Liver (tissue), 9 donors: ENCODE results near the gene ADAM10. TPM values are rescaled to one million over a fixed set of nuclear protein-coding genes. Genes with fewer than 3 reads are reported as not detected.

Source experiments
- DNase-seq: peaks from one replicate; pipeline ENCODE4 v3.0.0-alpha.2; 2017; ENCODE audit warnings: low spot score
- H3K27ac ChIP-seq, 2 donors: one replicate each; pipeline ENCODE4 v1.7.0; 2013; ENCODE audit warnings: inconsistent platforms in 2 of 2, low read length in 2 of 2, control low read depth in 1 of 2, low read depth in 1 of 2, mild to moderate bottlenecking in 1 of 2
- H3K27me3 ChIP-seq, 4 donors: one replicate each; pipeline versions ENCODE4 v1.6.1 to v1.7.0; 2013; ENCODE audit warnings: low read length in 3 of 4, inconsistent platforms in 1 of 4, mild to moderate bottlenecking in 1 of 4, moderate library complexity in 1 of 4; ENCODE audit not compliant: control insufficient read depth in 4 of 4, insufficient read depth in 4 of 4
- H3K36me3 ChIP-seq, 4 donors: one replicate each; pipeline versions ENCODE4 v1.6.1 to v1.7.0; 2013; ENCODE audit warnings: low read length in 3 of 4, mild to moderate bottlenecking in 3 of 4, low read depth in 1 of 4, moderate library complexity in 1 of 4; ENCODE audit not compliant: control insufficient read depth in 4 of 4, insufficient read depth in 3 of 4
- H3K4me1 ChIP-seq, 4 donors: one replicate each; pipeline versions ENCODE4 v1.6.1 to v1.7.0; 2013; ENCODE audit warnings: low read length in 3 of 4, mild to moderate bottlenecking in 3 of 4, moderate library complexity in 1 of 4; ENCODE audit not compliant: control insufficient read depth in 4 of 4, insufficient read depth in 4 of 4
- H3K4me3 ChIP-seq, 3 donors: one replicate each; pipeline versions ENCODE4 v1.6.1 to v1.7.0; 2013; ENCODE audit warnings: low read length in 3 of 3, control low read depth in 1 of 3, low read depth in 1 of 3, mild to moderate bottlenecking in 1 of 3
- H3K9ac ChIP-seq, 2 donors: one replicate each; pipeline ENCODE4 v1.7.0; 2013; ENCODE audit warnings: low read length in 2 of 2, mild to moderate bottlenecking in 2 of 2, moderate library complexity in 2 of 2, control low read depth in 1 of 2, low read depth in 1 of 2
- H3K9me3 ChIP-seq, 4 donors: one replicate each; pipeline versions ENCODE4 v1.6.1 to v1.7.0; 2013; ENCODE audit warnings: low read length in 3 of 4; ENCODE audit not compliant: control insufficient read depth in 4 of 4
- EGR1 ChIP-seq, 2 donors: IDR thresholded peaks; 2 replicates each; pipeline ENCODE4 v1.6.1; 2016 to 2018; ENCODE audit warnings: antibody characterized with exemption in 2 of 2, low read depth in 2 of 2
- FOXA2 ChIP-seq: IDR thresholded peaks from 2 replicates; pipeline ENCODE4 v1.6.1; 2016; ENCODE audit warnings: antibody characterized with exemption
- GABPA ChIP-seq, 2 donors: IDR thresholded peaks in 1 of 2; conservative IDR thresholded peaks in 1 of 2; 2 replicates each; pipeline ENCODE4 v1.6.1; 2016; ENCODE audit warnings: antibody characterized with exemption in 2 of 2, mild to moderate bottlenecking in 1 of 2, moderate library complexity in 1 of 2
- HNF4A ChIP-seq, 2 donors: conservative IDR thresholded peaks; 2 replicates each; pipeline ENCODE4 v1.6.1; 2016; ENCODE audit warnings: antibody characterized with exemption in 2 of 2, mild to moderate bottlenecking in 2 of 2
- HNF4G ChIP-seq: IDR thresholded peaks from 2 replicates; pipeline ENCODE4 v1.6.1; 2016; ENCODE audit warnings: antibody characterized with exemption
- JUND ChIP-seq, 2 donors: IDR thresholded peaks; 2 replicates each; pipeline ENCODE4 v1.6.1; 2016; ENCODE audit warnings: antibody characterized with exemption in 2 of 2
- RAD21 ChIP-seq, 2 donors: IDR thresholded peaks; 2 replicates each; pipeline ENCODE4 v1.6.1; 2016; ENCODE audit warnings: antibody characterized with exemption in 2 of 2, mild to moderate bottlenecking in 2 of 2
- RXRA ChIP-seq, 2 donors: IDR thresholded peaks; 2 replicates each; pipeline ENCODE4 v1.6.1; 2017 to 2018; ENCODE audit warnings: antibody characterized with exemption in 2 of 2, mild to moderate bottlenecking in 1 of 2
- SP1 ChIP-seq: IDR thresholded peaks from 2 replicates; pipeline ENCODE4 v1.6.1; 2018; ENCODE audit warnings: antibody characterized with exemption, mild to moderate bottlenecking
- YY1 ChIP-seq: IDR thresholded peaks from 2 replicates; pipeline ENCODE4 v1.6.1; 2016; ENCODE audit warnings: antibody characterized with exemption, mild to moderate bottlenecking
- WGBS: extraction: QIAGEN DNeasy Blood & Tissue Kit; methylation state at CpG from one replicate; pipeline ENCODE4 v1.1.7; 2013; 5-methylcytosine and 5-hydroxymethylcytosine counted together
- polyA plus RNA-seq, 2 donors: library from polyadenylated mRNA; stranded (reverse) in 1 of 2; unstranded in 1 of 2; fragments of 200-250 nt in 1 of 2; fragments of >200 nt in 1 of 2; fragmentation: Nextera tagmentation in 1 of 2; extraction: Ambion mirVana in 1 of 2; gene quantifications; one replicate each; pipeline versions ENCODE4 v1.2.1 to v1.2.3, GENCODE V29; 2013 to 2015
- total RNA-seq, 2 donors: library from RNA; depleted of rRNA; stranded (reverse); fragments of >200 nt; gene quantifications; one replicate each; pipeline ENCODE4 v1.2.3, GENCODE V29; 2014
- TF ChIP-seq, protein P1 (sequence below): IDR thresholded peaks from 2 replicates; pipeline ENCODE4 v1.6.1; 2016; ENCODE audit warnings: antibody characterized with exemption
- TF ChIP-seq, protein P2 (sequence below): IDR thresholded peaks from 2 replicates; pipeline ENCODE4 v1.6.1; 2016; ENCODE audit warnings: antibody characterized with exemption, mild to moderate bottlenecking
- TF ChIP-seq, protein P3 (sequence below): IDR thresholded peaks from 2 replicates; pipeline ENCODE4 v1.6.1; 2016; ENCODE audit warnings: antibody characterized with exemption
- TF ChIP-seq, protein P4 (sequence below): fragments of 150-350 bp; IDR thresholded peaks from 2 replicates; pipeline ENCODE4 v1.5.1; 2017; ENCODE audit warnings: improper control_type of control experiment, low read depth, low read length; ENCODE audit not compliant: missing input control
- donor health status: healthy.
- donor health status: healthy.
- donor health status: healthy.
- donor health status: healthy.
- donor health status: healthy.

The ADAM10 gene
- total and polyA plus RNA-seq, 4 donors = 12.6 to 55.6 (median 34.6) TPM

DNA sequence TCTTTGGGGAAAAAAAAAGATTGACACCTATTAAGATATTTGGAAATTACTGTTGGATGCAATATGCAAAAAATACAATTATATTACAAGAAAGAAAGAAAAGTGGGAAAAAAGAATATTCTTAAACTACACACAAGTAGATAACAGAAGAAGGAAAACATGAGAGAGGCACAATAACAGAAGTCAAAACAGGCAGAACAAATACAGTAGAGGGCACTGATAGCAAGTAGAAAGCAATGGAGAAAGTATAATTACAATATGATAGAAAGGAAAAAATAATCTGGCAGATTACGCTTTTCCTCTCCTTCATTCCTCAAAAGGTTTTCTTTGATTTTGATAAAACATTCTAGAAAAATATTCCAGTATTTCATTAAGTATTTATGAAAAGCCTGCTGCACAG lies 72.1 kb downstream of the ADAM10 start:
- Histone ChIP-seq H3K27ac (no peak overlapping the region), H3K4me1 (no peaks in the 10 kb centered on the region), H3K9ac (no peak overlapping the region), H3K4me3 (no peak overlapping the region), H3K27me3 (no peaks in the 10 kb centered on the region), H3K36me3 (peaks cover 0 to 3% (median under 1%) of the 10 kb centered on the region in 4 donors), H3K9me3 (no peaks in the 10 kb centered on the region)
- DNase-seq = no peak
- WGBS = 81% methylated on average over 1 of the region's 1 CpG
- peak; percentile 42 to 59 for TF ChIP-seq RAD21 (IDR thresholded peaks at IDR 0.05)
- TF ChIP-seq GABPA (IDR thresholded peaks at IDR 0.05 in 1 of 2, conservative IDR thresholded peaks at IDR 0.05 in 1 of 2) = no peak

DNA sequence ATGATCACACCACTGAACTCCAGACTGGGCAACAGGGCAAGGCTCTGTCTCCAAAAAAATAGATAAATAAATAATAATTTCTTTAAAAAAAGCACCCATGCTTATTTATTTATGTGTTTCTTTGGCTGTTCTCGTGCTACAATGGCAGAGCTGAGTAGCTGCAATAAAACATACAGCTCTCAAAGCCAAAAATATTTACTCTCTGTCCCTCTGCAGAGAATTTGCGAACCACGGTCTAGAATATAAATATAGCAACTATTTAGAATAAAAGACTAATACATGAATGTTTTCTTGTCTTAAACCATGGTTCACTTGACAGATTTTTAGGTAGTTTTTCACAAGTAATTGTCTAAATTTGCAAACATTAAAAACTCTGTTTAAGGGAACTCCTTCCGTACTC lies 72.7 kb downstream of the ADAM10 start:
- Histone ChIP-seq H3K9ac (no peak overlapping the region), H3K27ac (no peak overlapping the region), H3K36me3 (peaks cover 0 to 3% (median under 1%) of the 10 kb centered on the region in 4 donors), H3K9me3 (no peaks in the 10 kb centered on the region), H3K4me3 (no peak overlapping the region), H3K4me1 (no peaks in the 10 kb centered on the region), H3K27me3 (no peaks in the 10 kb centered on the region)
- TF ChIP-seq, protein P1, sequence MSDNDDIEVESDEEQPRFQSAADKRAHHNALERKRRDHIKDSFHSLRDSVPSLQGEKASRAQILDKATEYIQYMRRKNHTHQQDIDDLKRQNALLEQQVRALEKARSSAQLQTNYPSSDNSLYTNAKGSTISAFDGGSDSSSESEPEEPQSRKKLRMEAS = no peak
- TF ChIP-seq HNF4G (no peak), HNF4A (conservative IDR thresholded peaks at IDR 0.05) (no peak), GABPA (IDR thresholded peaks at IDR 0.05 in 1 of 2, conservative IDR thresholded peaks at IDR 0.05 in 1 of 2) (no peak), JUND (IDR thresholded peaks at IDR 0.05) (no peak), RAD21 (IDR thresholded peaks at IDR 0.05) (no peak), FOXA2 (no peak)
- WGBS = 92% methylated on average over 4 of the region's 4 CpGs
- no peak for DNase-seq

DNA sequence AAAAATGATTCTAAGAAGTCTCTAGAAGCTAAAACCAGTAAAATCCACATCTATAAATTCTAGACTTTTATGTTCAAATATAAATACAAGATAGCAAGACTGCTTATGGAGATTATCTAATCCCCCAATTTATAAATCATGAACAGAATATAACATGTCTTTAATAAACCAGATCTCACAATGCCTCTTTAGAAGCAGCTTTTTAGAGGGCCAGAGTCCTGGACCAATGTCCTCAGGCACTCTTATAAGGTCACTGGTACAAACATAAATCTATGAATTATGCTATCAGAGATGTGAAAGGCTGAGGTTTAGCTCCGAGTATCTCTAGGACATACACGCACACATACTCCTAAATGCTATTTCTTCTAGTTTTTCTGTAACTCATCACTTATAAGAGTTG lies 78.3 kb downstream of the ADAM10 start:
- Histone ChIP-seq H3K9me3 (no peaks in the 10 kb centered on the region), H3K27me3 (no peaks in the 10 kb centered on the region), H3K4me1 (no peaks in the 10 kb centered on the region), H3K4me3 (no peak overlapping the region), H3K36me3 (peaks cover 0 to 2% (median 0%) of the 10 kb centered on the region in 4 donors), H3K9ac (no peak overlapping the region), H3K27ac (no peak overlapping the region)
- TF ChIP-seq RXRA (IDR thresholded peaks at IDR 0.05) (no peak), YY1 (no peak), HNF4A (conservative IDR thresholded peaks at IDR 0.05) (no peak), HNF4G (no peak), EGR1 (IDR thresholded peaks at IDR 0.05; ENCODE audit: low read depth in 2 of 2) (no peak), FOXA2 (no peak), JUND (IDR thresholded peaks at IDR 0.05) (no peak), SP1 (no peak), GABPA (IDR thresholded peaks at IDR 0.05 in 1 of 2, conservative IDR thresholded peaks at IDR 0.05 in 1 of 2) (no peak)
- TF ChIP-seq, protein P2, sequence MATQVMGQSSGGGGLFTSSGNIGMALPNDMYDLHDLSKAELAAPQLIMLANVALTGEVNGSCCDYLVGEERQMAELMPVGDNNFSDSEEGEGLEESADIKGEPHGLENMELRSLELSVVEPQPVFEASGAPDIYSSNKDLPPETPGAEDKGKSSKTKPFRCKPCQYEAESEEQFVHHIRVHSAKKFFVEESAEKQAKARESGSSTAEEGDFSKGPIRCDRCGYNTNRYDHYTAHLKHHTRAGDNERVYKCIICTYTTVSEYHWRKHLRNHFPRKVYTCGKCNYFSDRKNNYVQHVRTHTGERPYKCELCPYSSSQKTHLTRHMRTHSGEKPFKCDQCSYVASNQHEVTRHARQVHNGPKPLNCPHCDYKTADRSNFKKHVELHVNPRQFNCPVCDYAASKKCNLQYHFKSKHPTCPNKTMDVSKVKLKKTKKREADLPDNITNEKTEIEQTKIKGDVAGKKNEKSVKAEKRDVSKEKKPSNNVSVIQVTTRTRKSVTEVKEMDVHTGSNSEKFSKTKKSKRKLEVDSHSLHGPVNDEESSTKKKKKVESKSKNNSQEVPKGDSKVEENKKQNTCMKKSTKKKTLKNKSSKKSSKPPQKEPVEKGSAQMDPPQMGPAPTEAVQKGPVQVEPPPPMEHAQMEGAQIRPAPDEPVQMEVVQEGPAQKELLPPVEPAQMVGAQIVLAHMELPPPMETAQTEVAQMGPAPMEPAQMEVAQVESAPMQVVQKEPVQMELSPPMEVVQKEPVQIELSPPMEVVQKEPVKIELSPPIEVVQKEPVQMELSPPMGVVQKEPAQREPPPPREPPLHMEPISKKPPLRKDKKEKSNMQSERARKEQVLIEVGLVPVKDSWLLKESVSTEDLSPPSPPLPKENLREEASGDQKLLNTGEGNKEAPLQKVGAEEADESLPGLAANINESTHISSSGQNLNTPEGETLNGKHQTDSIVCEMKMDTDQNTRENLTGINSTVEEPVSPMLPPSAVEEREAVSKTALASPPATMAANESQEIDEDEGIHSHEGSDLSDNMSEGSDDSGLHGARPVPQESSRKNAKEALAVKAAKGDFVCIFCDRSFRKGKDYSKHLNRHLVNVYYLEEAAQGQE = no peak
- TF ChIP-seq, protein P3, sequence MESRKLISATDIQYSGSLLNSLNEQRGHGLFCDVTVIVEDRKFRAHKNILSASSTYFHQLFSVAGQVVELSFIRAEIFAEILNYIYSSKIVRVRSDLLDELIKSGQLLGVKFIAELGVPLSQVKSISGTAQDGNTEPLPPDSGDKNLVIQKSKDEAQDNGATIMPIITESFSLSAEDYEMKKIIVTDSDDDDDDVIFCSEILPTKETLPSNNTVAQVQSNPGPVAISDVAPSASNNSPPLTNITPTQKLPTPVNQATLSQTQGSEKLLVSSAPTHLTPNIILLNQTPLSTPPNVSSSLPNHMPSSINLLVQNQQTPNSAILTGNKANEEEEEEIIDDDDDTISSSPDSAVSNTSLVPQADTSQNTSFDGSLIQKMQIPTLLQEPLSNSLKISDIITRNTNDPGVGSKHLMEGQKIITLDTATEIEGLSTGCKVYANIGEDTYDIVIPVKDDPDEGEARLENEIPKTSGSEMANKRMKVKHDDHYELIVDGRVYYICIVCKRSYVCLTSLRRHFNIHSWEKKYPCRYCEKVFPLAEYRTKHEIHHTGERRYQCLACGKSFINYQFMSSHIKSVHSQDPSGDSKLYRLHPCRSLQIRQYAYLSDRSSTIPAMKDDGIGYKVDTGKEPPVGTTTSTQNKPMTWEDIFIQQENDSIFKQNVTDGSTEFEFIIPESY = no peak
- TF ChIP-seq, protein P1 = no peak
- TF ChIP-seq, protein P4, sequence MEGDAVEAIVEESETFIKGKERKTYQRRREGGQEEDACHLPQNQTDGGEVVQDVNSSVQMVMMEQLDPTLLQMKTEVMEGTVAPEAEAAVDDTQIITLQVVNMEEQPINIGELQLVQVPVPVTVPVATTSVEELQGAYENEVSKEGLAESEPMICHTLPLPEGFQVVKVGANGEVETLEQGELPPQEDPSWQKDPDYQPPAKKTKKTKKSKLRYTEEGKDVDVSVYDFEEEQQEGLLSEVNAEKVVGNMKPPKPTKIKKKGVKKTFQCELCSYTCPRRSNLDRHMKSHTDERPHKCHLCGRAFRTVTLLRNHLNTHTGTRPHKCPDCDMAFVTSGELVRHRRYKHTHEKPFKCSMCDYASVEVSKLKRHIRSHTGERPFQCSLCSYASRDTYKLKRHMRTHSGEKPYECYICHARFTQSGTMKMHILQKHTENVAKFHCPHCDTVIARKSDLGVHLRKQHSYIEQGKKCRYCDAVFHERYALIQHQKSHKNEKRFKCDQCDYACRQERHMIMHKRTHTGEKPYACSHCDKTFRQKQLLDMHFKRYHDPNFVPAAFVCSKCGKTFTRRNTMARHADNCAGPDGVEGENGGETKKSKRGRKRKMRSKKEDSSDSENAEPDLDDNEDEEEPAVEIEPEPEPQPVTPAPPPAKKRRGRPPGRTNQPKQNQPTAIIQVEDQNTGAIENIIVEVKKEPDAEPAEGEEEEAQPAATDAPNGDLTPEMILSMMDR = no peak
- no peak for DNase-seq
- 94% methylated on average over 2 of the region's 2 CpGs for whole genome bisulfite sequencing
